B cell (primary cell): ENCODE measurements around the gene CASKIN1. TPM values are rescaled to one million over a fixed set of nuclear protein-coding genes. Genes with fewer than 3 reads are reported as not detected.

ENCODE experiments used
- ATAC-seq: fragments of 200-7000 bp; cut with Tn5 transposase; one replicate; pipeline ENCODE4 v1.10.0; 2021; ENCODE audit warnings: low read depth, mild to moderate bottlenecking, moderate number of reproducible peaks, moderate library complexity
- CTCF ChIA-PET: fragments of 350-600 bp; sonication (Branson Sonifier 250); formaldehyde crosslinking; loops from one replicate; lab custom pipeline; 2021; ENCODE audit warnings: antibody characterized with exemption, inconsistent platforms; lab: Charles Lee
- POLR2A ChIA-PET: fragments of 350-600 bp; sonication (Branson Sonifier 250); formaldehyde crosslinking; loops from one replicate; lab custom pipeline; 2021; ENCODE audit warnings: antibody characterized with exemption; lab: Charles Lee
- DNase-seq: peaks from one replicate; pipeline ENCODE4 v3.0.0; 2013
- H2AFZ ChIP-seq: 2 replicates; pipeline ENCODE4 v1.6.1; 2012; ENCODE audit warnings: mild to moderate bottlenecking, low read depth, low read length; ENCODE audit not compliant: insufficient read depth, poor library complexity, severe bottlenecking
- H3K27ac ChIP-seq, 2 donors: 1 replicate in 1 of 2; 2 replicates in 1 of 2; pipeline ENCODE4 v1.5.1; 2012 to 2013; ENCODE audit warnings: low read length in 2 of 2, mild to moderate bottlenecking in 2 of 2, moderate library complexity in 1 of 2
- H3K27me3 ChIP-seq, 4 experiments: fragments of 200-600 bp in 1 of 4; sonication (generic) in 1 of 4; replicated peaks in 1 of 4; 1 replicate in 2 of 4; 2 replicates in 2 of 4; pipeline versions ENCODE4 v1.6.1 to v1.7.0; 2013 to 2016; ENCODE audit warnings: low read length in 3 of 4, mild to moderate bottlenecking in 2 of 4, mixed read lengths in 1 of 4, moderate library complexity in 1 of 4; ENCODE audit not compliant: insufficient read depth in 4 of 4, control insufficient read depth in 3 of 4; ENCODE audit errors: control extremely low read depth in 1 of 4
- H3K36me3 ChIP-seq, 2 experiments: replicated peaks in 1 of 2; 1 replicate in 1 of 2; 2 replicates in 1 of 2; pipeline versions ENCODE4 v1.6.1 to v1.7.1; 2013; ENCODE audit warnings: low read length in 1 of 2; ENCODE audit not compliant: insufficient read depth in 2 of 2, control insufficient read depth in 1 of 2; ENCODE audit errors: control extremely low read depth in 1 of 2, extremely low read depth in 1 of 2
- H3K4me1 ChIP-seq, 2 donors: fragments of 200-600 bp in 1 of 2; sonication (generic) in 1 of 2; 1 replicate in 1 of 2; 2 replicates in 1 of 2; pipeline versions ENCODE4 v1.5.1 to v1.6.1; 2013 to 2017; ENCODE audit warnings: low read length in 2 of 2; ENCODE audit not compliant: control insufficient read depth in 2 of 2, insufficient read depth in 2 of 2
- H3K4me2 ChIP-seq: replicated peaks from 2 replicates; pipeline ENCODE3; 2012; ENCODE audit warnings: mild to moderate bottlenecking, low read depth, low read length; ENCODE audit not compliant: poor library complexity, severe bottlenecking
- H3K4me3 ChIP-seq, 5 experiments: fragments of 200-600 bp in 1 of 5; sonication (generic) in 1 of 5; 1 replicate in 3 of 5; 2 replicates in 2 of 5; pipeline versions ENCODE4 v1.5.1 to v1.7.0; 2011 to 2016; ENCODE audit warnings: low read length in 4 of 5, mild to moderate bottlenecking in 4 of 5, low read depth in 2 of 5, control low read depth in 1 of 5, moderate library complexity in 1 of 5; ENCODE audit not compliant: insufficient read depth in 1 of 5; ENCODE audit errors: control extremely low read depth in 1 of 5, extremely low read depth in 1 of 5
- H3K79me2 ChIP-seq: fragments of 200-600 bp; sonication (generic); one replicate; pipeline ENCODE4 v1.6.0; 2016; ENCODE audit warnings: low read length; ENCODE audit not compliant: control insufficient read depth, insufficient read depth
- H3K9ac ChIP-seq: fragments of 200-600 bp; sonication (generic); 2 replicates; pipeline ENCODE4 v1.6.1; 2017; ENCODE audit warnings: mild to moderate bottlenecking, low read length, moderate library complexity
- H3K9me3 ChIP-seq, 3 donors: one replicate each; pipeline versions ENCODE4 v1.6.1 to v1.7.1; 2013; ENCODE audit warnings: low read length in 2 of 3; ENCODE audit not compliant: control insufficient read depth in 2 of 3, insufficient read depth in 1 of 3; ENCODE audit errors: control extremely low read depth in 1 of 3
- H4K20me1 ChIP-seq: 2 replicates; pipeline ENCODE4 v1.6.0; 2012; ENCODE audit warnings: mild to moderate bottlenecking, low read length; ENCODE audit not compliant: insufficient read depth, control insufficient read depth, poor library complexity, severe bottlenecking
- H3K27ac Mint-ChIP-seq: one replicate; pipeline ENCODE4 v1.8.0; 2021; ENCODE audit warnings: mixed read lengths
- H3K27me3 Mint-ChIP-seq: one replicate; pipeline ENCODE4 v1.8.0; 2021; ENCODE audit warnings: mixed read lengths
- H3K4me1 Mint-ChIP-seq: one replicate; pipeline ENCODE4 v1.8.0; 2021; ENCODE audit warnings: mixed read lengths
- H3K4me3 Mint-ChIP-seq: one replicate; pipeline ENCODE4 v1.8.0; 2021; ENCODE audit warnings: mixed read lengths
- H3K9me3 Mint-ChIP-seq: one replicate; pipeline ENCODE4 v1.8.0; 2022; ENCODE audit warnings: mixed read lengths; ENCODE audit not compliant: insufficient read depth
- EZH2 ChIP-seq: IDR thresholded peaks from 2 replicates; pipeline ENCODE4 v1.6.1; 2012; ENCODE audit warnings: borderline replicate concordance, low read depth, mild to moderate bottlenecking, moderate library complexity, low read length; ENCODE audit not compliant: insufficient read depth, poor library complexity, severe bottlenecking
- WGBS: methylation state at CpG from one replicate; pipeline ENCODE4 v1.1.5; 2013; ENCODE audit warnings: missing lambda C conversion rate; ENCODE audit not compliant: insufficient coverage; 5-methylcytosine and 5-hydroxymethylcytosine counted together
- intact Hi-C: fragments of 100-400 bp; cut with micrococcal nuclease; formaldehyde crosslinking; loops from one replicate; pipeline ENCODE4 v1.10.0; 2022
- polyA plus RNA-seq: library from polyadenylated mRNA; depleted of rRNA; stranded (reverse); fragments of >200 nt; gene quantifications from 2 replicates; pipeline ENCODE4 v1.2.3, GENCODE V29; 2012
- total RNA-seq, 2 donors: library from RNA; stranded (reverse); fragments of 120-200 nt in 1 of 2; gene quantifications; 1 replicate in 1 of 2; 2 replicates in 1 of 2; pipeline versions ENCODE4 v1.2.3 to v1.2.4, GENCODE V29; 2013 to 2022
- TF ChIP-seq, protein P1 (sequence below): fragments of 200-600 bp; IDR thresholded peaks from one replicate; pipeline ENCODE4 v1.8.0; 2022; ENCODE audit warnings: antibody characterized with exemption, mild to moderate bottlenecking

CASKIN1 gene
- total and polyA plus RNA-seq, 2 donors (not counting 1 experiment from before 2014, with no cell fraction given) = 0.01 TPM; not detected in 1

DNA sequence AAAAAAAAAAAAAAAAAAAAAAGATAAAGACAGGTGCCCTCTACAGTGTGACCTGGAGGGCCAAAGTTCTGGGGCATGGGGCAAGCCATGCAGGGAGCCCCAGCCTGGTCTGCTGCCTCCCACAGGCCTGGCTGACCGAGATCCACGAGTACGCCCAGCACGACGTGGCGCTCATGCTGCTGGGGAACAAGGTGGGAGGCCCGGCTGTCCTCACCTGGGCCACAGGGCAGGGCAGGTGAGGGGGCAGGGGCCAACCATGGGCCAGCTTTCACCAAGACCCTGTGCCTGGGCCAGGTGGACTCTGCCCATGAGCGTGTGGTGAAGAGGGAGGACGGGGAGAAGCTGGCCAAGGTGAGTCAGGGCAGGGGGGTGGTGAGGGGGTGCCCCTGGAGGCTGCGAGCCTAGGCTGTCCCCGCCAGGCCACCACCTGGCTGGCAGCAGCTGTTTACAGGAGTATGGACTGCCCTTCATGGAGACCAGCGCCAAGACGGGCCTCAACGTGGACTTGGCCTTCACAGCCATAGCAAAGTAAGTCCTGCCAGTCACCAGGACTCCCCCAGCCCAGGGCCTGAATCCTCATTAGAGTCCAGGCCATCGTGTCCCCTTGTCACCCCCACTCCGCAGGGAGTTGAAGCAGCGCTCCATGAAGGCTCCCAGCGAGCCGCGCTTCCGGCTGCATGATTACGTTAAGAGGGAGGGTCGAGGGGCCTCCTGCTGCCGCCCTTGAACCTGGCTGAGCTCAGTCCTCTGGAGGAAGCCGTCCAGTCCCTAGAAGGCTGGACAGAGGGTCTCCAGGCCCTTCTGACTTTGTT lies 43.5 kb downstream of the CASKIN1 start:
- H3K9me3 Mint-ChIP-seq = no peaks in the 10 kb centered on the region
- intact Hi-C loops = loop anchor here (1.0 to 10.0 kb wide), 2 partner anchors 32 to 752 kb away; no protein-coding TSS in a partner anchor
- 56% methylated on average over 24 of the region's 25 CpGs for WGBS
- Histone ChIP-seq H3K27me3 (peaks cover 0 to 4% (median 0%) of the 10 kb centered on the region in 4 experiments), H2AFZ (no peak overlapping the region), H3K9me3 (no peaks in the 10 kb centered on the region), H3K36me3 (peaks cover 0 to 18% of the 10 kb centered on the region in 2 experiments), H3K27ac (no peak overlapping the region), H3K4me1 (peaks cover 59 to 82% of the 10 kb centered on the region in 2 donors), H3K4me3 (peak overlapping the region in 4 of 5 experiments; percentile 70 to 100 (median 86)), H3K9ac (peak overlapping the region; percentile 99), H3K4me2 (peak overlapping the region; percentile 98), H3K79me2 (peaks cover 62% of the 10 kb centered on the region), H4K20me1 (peaks cover 78% of the 10 kb centered on the region)
- peak overlapping the region; percentile 59 for H3K27ac Mint-ChIP-seq
- DNase-seq (no peak), ATAC-seq (no peak)
- TF ChIP-seq EZH2 = no peak
- TF ChIP-seq, protein P1, sequence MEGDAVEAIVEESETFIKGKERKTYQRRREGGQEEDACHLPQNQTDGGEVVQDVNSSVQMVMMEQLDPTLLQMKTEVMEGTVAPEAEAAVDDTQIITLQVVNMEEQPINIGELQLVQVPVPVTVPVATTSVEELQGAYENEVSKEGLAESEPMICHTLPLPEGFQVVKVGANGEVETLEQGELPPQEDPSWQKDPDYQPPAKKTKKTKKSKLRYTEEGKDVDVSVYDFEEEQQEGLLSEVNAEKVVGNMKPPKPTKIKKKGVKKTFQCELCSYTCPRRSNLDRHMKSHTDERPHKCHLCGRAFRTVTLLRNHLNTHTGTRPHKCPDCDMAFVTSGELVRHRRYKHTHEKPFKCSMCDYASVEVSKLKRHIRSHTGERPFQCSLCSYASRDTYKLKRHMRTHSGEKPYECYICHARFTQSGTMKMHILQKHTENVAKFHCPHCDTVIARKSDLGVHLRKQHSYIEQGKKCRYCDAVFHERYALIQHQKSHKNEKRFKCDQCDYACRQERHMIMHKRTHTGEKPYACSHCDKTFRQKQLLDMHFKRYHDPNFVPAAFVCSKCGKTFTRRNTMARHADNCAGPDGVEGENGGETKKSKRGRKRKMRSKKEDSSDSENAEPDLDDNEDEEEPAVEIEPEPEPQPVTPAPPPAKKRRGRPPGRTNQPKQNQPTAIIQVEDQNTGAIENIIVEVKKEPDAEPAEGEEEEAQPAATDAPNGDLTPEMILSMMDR = no peak
- ChIA-PET POLR2A (interaction anchor here (0.6 to 1.0 kb wide), 3 partner anchors 146 to 687 kb away, joined by 3 to 10 read pairs (median 4); no protein-coding TSS in a partner anchor), CTCF (interaction anchor here (0.6 to 5.9 kb wide), 12 partner anchors 12 to 1244 kb away, joined by 3 to 72 read pairs (median 5); partner anchors contain the start of genes ECI1 and NDUFB10)
- H3K27me3 Mint-ChIP-seq = no peaks in the 10 kb centered on the region
- H3K4me1 Mint-ChIP-seq = peaks cover 68% of the 10 kb centered on the region
- H3K4me3 Mint-ChIP-seq = peak overlapping the region; percentile 79
